DMS 273 treated with DMSO at 0.1 percent for 48 hours (cell line): ENCODE results near the gene ZNF543.
"Not testable (repeated sequence)": the region's sequence is repeated elsewhere in the genome, so short reads cannot be mapped to it uniquely, and the experiment has no call there.

ENCODE experiments used
- DNase-seq: peaks from one replicate; lab custom pipeline; 2025; lab: John Stamatoyannopoulos, UW

The ZNF543 gene

GRCh38 chr19:57320180-57321084 is at the start of gene ZNF543:
TSS of gene ZNF543 (plus strand) at chr19:57320472. CDS start at chr19:57320854, 382 bp downstream.
- peak; percentile 83 for DNase-seq

GRCh38 chr19:57271280-57271679 is 49.0 kb upstream of the ZNF543 start:
- DNase-seq = no peak

DNA sequence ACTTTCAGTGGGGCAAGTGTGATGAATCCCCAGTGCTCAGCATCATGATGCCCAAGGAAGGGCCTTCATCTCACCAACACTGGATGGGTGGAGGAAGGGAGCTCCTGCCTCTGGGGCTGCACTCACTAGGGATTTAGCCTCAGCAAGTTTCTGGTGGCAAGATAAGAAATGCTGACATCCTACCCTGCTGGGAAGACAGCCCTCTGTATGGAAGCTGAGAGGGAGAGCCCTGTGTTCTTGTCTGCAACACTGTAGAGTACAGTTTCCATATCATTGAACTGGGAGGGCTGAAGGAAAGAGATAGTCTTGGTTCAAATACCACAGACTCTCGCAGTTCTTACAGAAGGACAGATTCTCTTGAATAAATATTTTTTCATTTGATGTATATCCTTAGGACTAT is 47.3 kb upstream of the ZNF543 start:
- no peak for DNase-seq

DNA sequence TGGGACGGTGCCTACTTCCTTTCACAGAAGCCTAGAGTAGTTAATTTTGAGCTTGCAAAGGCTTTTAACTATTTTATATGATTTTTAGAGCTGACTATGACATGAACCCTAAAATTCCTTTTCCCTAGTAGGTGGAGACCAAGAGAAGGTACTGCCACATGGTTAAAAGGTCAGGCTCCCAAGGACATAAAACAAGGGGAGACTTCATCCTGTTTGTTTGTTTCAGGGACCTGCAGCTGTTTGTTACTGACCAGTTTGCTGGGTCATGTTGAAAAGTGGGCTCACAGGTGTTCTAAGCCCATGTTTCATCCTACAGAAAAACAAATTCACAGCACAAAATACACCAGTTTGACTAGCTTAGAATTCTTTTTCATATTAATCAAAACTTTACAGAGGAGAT is 43.8 kb upstream of the ZNF543 start:
- no peak for DNase-seq

- DNase-seq = not testable (repeated sequence)
Measured at GRCh38 chr19:57278481-57278880, 41.8 kb upstream of the ZNF543 start.

DNA sequence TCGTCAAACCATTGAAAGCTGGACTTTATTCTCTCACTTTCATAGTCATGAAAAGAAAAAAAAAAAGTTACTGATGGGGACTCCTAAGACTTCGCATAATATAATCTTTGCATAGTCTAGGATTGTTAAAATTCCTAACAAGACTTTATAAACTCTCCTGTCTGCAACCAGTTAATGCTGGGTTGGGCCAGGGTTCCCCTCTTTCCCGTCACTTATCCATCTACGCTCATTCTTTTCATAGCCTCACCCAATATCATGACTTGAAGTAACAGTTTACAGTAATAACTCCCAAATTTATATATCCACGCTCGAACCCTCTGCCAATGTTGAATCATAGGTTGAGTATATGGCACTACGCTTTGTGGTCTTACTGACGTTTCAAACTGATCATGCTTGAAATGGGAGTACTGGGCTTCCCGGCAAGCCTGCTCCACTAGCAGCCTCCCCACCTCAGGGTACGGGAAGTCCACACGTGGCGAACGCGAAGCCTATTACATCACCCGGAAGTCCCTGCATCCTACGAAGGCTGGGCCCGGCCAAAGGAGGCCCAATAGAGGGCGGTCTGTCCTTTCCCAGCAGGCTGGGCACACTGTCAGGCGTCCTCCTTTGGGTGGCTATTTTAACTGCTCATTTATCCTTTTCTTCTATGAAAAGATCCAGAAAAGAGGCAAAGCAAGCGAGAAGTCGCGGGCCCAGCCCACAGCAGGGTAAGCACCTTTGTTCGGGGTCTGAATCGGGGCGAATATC is 40.7 kb upstream of the ZNF543 start:
- DNase-seq = peak; percentile 89

GRCh38 chr19:57280165-57280961 is 39.9 kb upstream of the ZNF543 start, which contains the start of gene ZNF460:
TSS of gene ZNF460 (plus strand) at chr19:57280485. CDS start at chr19:57280807, 322 bp downstream.
- peak; percentile 92 for DNase-seq

DNA sequence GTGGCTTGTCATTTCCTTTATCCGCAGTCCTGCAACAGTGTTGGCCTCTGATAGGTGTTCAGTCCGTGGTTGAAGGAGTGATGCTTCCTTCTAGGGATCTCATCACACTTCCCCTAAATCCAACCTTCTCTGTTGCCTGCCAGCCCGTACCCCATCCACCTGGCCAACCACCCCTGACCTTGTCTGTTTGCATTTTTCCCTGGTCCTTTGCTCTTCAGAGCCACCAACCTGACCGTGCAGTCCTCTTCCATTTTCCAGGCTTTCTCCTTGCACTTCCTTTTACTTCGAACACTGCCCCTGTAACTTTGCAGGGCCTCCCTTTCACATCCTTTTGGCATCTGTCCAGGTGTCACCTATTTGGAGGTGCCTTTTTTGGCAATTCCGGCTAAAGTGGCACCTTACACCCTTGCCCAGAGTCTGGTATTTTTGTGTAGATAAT is 39.3 kb upstream of the ZNF543 start:
- DNase-seq = no peak

GRCh38 chr19:57282011-57282643 is 38.1 kb upstream of the ZNF543 start:
- DNase-seq = no peak

- no peak for DNase-seq
Measured at GRCh38 chr19:57288373-57288772, 31.9 kb upstream of the ZNF543 start.

GRCh38 chr19:57290970-57291369 is 29.3 kb upstream of the ZNF543 start:
- no peak for DNase-seq

- DNase-seq = no peak
Measured at GRCh38 chr19:57292547-57292946, 27.7 kb upstream of the ZNF543 start.

DNA sequence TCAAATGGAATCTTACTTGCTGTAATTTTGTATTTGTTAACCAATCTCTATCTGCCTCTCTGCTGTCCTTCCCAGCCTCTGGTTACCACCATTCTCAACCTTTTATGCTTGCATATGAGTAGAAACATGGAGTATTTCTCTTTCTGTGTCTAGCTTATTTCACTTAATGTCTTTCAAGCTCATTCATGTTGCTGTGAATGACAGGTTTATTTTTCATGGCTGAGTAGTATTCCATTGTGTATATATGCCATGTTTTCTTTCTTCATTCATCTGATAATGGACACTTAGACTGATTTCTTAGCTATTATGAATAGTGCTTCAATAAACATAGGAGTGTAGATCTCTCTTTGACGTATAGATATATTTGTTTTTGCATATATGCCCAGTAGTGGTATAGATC is 26.6 kb upstream of the ZNF543 start:
- no peak for DNase-seq

- peak; percentile 45 for DNase-seq
Measured at GRCh38 chr19:57302020-57302465, 18.2 kb upstream of the ZNF543 start.

DNA sequence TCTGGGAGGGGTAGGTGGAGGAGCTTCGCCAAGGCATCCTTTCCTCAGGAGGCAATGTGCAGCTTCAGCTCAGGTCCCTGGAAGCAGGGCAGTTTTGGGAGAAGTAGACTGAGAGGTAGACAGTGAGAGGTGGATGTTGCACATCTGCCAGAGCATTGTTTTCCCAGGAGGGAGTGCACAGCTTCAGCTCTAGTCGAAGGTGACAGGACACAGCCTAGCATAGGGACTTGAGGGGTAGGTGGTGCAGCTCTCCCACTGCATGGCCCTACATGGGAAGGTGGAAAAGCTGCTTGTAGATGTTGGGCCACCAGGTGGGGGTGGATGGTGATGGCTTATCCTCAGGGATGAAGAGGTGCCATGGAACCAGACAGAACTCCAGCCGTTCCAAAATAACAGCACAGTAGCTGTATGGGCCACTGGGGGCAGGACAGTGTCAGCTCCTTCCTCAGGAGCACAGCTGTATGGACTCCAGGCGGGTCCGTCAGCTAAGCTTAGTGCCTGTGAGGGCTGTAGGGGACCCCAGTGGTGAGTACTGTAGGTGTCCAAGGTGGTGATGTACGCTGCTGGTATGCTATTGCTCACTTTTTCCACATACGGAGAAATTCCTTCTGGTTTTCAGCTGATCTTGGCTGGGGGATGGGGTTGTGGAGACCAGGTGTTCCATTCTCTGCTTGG is 17.4 kb upstream of the ZNF543 start:
- DNase-seq = no peak

DNA sequence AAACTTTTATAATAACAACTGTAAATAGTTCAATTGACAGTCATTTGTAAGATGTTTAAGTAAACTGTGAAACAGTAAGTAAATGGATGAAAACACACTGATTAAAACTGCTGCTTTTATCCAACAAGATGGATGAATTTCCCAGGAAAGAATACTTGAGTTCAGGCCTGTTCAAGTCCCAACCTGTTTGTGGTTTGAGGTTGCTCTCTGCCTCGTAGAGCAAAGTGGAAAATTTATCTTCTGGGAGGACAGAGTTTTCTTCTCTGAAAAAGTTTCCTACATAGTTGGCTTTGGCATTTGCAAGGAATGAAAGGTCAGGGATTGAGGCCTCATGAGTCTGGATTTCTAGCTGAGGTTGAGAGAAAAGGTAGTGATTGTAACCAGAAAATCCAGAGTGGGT is 15.2 kb upstream of the ZNF543 start:
- DNase-seq = no peak

DNA sequence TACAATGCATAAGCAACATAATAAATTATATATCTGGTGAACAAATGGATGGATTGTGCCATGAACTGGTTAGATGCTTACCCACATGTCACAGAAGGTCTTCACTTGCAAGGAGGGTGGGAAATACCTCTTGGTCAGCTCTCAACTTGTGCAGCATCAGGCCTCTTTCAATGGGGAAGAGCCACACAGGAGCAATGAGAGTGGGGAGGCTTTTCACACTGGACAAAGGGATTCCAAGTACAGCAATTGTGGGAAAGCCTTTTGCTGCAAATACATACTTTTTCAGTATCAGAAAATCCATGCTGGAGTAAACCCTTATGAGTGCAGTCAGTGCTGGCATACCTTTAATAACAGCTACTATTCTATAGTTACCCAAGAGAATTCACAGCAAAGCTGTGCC is 11.8 kb upstream of the ZNF543 start:
- no peak for DNase-seq

DNA sequence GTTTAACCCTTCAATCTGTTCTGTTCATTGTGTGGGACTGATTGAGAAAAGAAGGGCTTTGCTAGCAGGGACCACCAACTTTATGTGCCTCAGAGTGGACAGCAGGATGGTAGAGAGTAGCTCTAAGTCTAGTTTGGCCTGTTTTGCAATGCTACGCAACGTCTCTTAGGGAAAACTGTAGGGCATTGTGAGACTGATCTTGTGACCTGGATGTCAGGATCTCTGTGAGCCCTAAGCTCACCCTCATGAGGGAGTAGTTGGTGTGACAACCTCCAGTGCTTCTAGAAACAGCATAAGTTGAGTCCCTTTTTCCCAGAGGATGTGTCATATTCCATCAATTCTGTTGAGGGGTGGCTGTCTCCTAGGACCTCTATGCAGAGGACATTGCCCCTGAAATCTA is 9.5 kb upstream of the ZNF543 start:
- no peak for DNase-seq

- no peak for DNase-seq
Measured at GRCh38 chr19:57314146-57314545, 6.1 kb upstream of the ZNF543 start.

- DNase-seq = no peak
Measured at GRCh38 chr19:57317503-57317902, 2.8 kb upstream of the ZNF543 start.

GRCh38 chr19:57319869-57320179 is 448 bp upstream of the ZNF543 start:
- no peak for DNase-seq
